GM21381 (cell line): ENCODE results near the gene CEP83.
"Not testable (repeated sequence)": the region's sequence is repeated elsewhere in the genome, so short reads cannot be mapped to it uniquely, and the experiment has no call there.

Experiments used
- ATAC-seq: cut with Tn5 transposase; IDR thresholded peaks from one replicate; pipeline ENCODE4 v1.9.1; 2021; ENCODE audit warnings: mild to moderate bottlenecking, moderate library complexity; ENCODE audit not compliant: unreplicated experiment

CEP83 gene

DNA sequence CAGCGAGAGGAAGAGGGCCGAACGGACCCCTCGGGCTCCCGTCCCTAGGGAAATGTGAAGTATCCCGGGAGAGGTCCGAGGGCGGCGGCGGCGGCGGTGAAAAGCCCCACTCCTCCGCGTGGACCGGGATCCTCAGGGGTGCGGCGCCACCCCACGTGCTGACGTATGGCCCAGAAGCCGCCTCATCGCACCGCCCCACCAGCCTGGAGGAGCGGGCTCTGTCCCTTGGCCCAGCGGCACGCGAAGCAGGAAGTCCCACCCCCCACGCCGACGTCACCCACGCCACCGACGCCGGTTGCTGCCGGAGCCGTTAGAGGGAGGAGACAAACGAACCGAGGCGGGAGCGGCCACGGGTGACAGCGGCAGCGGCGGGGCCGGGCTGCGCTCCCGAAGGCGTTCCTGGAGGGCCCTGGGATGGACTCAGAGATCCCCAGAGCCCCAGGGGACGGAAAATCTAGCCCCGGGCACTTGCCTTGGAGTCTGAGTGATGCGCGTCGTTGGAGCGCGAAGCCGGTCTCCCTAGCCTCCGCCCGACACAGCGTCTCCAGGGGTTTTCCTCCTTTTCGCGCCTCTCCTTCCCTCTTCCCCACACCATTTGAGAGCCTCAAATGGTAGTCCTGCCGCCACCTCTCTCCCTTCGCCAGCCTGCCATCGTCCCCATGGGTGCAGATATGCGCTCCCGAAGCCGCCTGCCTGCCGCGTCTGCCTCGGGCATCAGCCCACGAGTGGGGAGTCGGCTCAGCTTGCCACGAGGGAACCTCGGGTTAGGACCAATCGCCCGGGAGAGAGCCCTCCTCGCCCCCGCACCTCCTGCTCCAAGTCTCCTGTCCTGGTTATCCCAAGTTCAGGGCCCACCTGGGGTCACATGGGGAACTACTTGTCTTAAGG, at the start of gene CEP83:
TSS of gene CEP83 (minus strand) at position 140 of the 888 bp plus-strand sequence. CDS start 47,377 bp downstream, outside the sequence.
- peak; percentile 98 for ATAC-seq

- ATAC-seq: no peak
Observed at GRCh38 chr12:94509317-94509716, 49.6 kb upstream of the CEP83 start.

GRCh38 chr12:94507455-94507854, 47.8 kb upstream of the CEP83 start:
- no peak for ATAC-seq

DNA sequence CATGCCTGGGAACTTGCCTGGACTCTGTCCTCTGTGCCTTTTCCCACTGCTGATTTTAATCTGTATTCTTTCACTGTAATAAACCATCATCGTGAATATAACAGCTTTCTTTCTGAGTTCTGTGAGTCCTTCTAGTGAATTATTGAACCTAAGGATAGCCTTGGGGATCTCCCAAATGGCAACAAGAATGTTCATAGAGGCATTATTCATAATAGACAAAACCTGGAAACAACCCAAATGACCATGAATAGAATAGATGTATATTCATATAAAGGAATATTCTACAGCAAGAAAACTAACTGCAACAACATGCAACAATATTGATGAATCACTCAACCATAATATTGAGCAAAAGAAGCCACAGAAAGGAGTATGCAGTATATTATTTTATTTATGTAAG, 44.7 kb upstream of the CEP83 start:
- ATAC-seq: no peak

- no peak for ATAC-seq
Observed at GRCh38 chr12:94503619-94504018, 44.0 kb upstream of the CEP83 start.

DNA sequence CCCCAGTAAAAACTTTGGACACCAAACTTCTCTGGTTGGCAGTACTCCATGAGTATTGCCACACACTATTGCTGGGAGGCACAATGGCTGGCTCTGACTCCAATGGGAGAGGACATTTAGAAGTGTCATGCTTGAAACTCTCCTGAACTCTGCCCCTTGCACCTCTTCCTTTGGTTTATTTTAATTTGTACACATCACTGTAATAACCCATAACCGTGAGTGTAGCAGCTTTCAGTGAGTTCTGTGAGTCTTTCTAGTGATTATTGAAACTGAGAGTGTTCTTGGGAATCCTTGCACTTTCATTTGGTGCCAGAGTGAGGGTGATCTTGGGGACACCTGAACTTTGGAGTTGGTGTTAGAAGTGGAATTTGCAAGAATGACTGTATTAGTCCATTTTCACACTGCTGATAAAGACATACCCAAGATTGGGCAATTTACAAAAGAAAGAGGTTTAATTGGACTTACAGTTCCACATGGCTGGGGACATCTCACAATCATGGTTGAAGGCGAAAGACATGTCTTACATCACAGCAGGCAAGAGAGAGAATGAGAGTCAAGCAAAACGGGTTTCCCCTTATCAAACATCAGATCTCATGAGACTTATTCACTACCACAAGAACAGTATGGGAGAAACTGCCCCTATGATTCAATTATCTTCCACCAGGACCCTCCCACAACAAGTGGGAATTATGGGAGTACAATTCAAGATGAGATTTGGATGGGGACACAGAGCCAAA, 41.3 kb upstream of the CEP83 start:
- no peak for ATAC-seq

- no peak for ATAC-seq
Observed at GRCh38 chr12:94498698-94499097, 39.0 kb upstream of the CEP83 start.

- no peak for ATAC-seq
Observed at GRCh38 chr12:94498073-94498472, 38.4 kb upstream of the CEP83 start.

DNA sequence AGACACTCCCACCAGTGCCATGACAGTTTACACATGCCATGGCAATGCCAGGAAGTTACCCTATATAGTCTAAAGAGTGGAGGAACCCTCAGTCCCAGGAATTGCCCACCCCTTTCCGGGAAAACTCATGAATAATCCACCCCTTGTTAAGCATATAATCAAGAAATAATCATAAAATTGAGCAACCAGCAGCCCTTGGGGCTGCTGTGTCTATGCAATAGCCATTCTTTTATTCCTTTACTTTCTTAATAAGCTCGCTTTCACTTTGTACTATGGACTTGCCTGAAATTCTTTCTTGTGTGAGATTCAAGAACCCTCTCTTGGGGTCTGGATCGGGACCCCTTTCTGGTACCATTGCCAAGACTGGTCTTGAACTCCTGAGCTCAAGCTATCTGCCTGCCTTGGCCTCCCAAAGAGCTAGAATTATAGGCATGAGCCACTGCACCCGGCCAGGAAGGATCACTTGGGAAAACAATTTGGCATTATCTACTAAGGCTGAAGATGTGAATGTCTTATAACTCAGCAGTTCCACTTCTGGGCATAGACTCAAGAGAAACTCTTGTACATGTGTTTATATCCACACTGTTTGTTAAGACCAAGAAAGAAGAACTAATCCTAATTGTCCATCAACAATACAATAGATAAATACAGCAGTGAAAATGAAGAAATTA, 35.9 kb upstream of the CEP83 start:
- ATAC-seq: no peak

DNA sequence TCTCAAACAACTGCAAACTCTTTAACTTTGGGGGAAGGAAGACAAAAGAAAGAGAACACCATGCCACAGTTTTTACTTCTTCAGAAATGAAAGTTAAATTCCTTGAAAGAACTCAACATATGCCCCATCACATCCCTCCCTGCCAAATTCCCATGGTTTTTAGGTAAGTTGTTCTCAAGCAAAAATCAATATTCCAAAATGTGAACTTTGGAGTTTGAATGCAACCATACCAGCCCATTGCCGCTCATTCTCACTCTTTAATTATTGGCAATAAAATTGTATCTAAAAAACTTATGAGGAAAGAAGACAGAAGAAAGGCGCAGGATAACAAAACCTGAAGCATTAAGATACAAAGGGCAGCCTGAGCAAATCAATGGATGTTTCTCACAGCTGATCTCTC, 31.8 kb upstream of the CEP83 start:
- ATAC-seq: no peak

GRCh38 chr12:94488463-94488862, 28.8 kb upstream of the CEP83 start:
- peak; percentile 96 for ATAC-seq

GRCh38 chr12:94481734-94482133, 22.1 kb upstream of the CEP83 start:
- no peak for ATAC-seq

GRCh38 chr12:94469522-94469921, 9.9 kb upstream of the CEP83 start:
- no peak for ATAC-seq

DNA sequence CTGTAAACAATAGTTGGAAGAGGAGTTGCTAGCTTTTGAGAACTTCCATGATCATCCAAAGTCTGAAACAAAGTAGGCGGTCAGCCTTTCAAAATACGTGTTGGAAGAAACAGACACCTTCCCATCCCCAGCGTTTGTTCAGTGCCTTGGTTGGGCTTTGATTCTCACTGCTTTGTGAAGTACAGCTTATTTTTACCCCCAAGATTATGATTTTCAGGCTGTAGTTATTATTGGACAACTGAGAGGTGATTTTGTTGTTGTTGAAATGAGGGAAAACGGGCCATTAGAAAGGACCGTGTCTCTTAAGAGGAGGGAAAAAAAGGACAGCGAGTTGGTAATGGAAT, 921 bp upstream of the CEP83 start:
- no peak for ATAC-seq

- peak; percentile 35 for ATAC-seq
Observed at GRCh38 chr12:94458877-94459727, 565 bp downstream of the CEP83 start.

DNA sequence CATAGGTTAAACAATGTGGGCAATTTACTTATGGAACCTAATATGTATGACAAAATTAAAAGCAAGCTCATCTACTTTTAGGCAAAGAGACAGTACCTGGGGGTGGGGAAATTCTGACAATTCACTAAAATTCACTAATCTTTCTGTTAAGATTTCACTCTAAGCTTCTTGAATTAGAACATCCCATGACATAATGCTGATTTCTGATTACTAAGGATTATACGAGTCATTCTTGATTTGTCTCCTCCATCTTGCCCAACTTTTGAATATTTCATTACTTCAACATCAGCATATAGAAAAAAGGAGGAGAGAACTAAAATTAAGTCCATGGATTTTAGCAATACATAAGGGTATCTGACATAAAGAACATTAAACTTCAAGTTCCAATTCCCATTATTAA, 2.4 kb downstream of the CEP83 start:
- ATAC-seq: no peak

DNA sequence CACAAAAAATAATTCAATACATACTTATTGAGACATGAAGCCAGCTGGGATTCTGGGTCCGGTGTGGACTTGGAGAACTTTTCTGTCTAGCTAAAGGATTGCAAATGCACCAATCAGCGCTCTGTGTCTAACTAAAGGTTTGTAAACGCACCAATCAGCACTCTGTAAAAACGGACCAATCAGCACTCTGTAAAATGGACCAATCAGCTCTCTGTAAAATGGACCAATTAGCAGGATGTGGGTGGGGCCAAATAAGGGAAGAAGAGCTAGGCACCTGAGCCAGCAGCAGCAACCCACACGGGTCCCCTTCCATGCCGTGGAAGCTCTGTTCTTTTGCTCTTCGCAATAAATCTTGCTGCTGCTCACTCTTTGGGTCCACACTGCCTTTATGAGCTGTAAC, 5.3 kb downstream of the CEP83 start:
- not testable (repeated sequence) for ATAC-seq

DNA sequence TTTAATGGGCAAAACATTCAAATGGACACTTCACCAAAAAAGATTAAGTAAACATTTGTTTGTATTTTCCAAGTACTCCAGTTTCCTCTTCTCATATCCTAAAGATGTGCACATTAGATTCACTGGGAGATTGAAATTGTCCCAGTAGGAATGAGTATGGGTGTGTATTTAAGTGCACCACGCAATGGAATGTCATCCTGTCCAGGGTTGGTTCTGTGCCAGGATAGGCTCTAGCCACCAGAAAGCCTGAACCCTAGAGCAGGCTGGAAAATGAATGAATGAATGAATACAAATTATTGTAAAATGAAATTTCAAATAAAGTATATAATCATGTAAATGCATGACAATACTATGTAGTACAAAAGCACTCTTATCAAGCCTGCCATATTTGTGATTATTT, 14.0 kb downstream of the CEP83 start:
- no peak for ATAC-seq

- ATAC-seq: no peak
Observed at GRCh38 chr12:94437303-94437702, 22.4 kb downstream of the CEP83 start.

DNA sequence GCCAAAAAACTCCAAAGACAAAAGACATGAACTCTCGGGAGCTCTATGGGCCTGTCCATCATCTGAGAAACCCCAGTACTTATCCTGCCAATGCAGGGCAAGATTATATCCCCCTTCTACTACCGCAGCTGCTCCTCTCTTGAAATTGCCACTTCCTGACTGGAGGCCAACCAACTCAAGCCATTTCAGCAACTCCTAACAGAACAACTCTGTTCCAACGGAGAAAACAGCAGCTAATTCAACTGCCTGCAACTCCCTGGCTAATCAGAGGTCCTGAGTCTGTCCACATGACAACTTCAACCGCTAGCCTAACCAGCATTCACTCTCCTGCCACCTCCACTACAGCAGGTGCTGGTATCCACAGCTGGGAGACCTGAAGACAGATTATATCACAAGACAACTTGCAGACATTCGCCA, 24.1 kb downstream of the CEP83 start:
- no peak for ATAC-seq

DNA sequence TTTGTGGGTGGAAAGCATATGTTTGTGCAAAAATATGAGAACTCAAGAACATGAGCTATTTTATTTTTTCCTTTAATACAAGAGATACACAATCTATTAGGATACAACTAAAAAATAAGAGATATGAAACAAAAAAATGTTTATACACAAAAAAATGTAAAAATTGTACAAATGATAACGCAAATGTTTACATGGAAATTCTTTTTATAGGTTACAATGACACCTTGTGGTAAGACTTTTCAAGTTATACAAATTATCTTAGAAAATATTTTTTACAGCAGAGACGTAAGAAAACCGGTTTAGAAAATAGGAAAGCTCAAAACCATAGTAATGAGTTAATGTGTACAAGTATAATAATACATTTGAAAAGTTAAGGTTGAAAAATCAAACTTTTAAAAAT, 25.5 kb downstream of the CEP83 start:
- ATAC-seq: no peak
